ENCODE data around the gene RLF. TPM values are rescaled to one million over a fixed set of nuclear protein-coding genes. Genes with fewer than 3 reads are reported as not detected.
A peak's percentile ranks its signal among the peaks of the same experiment; 100 is the strongest.

The RLF gene
- total RNA-seq, 1 donor from 2014 or later, result 15.4 TPM

DNA sequence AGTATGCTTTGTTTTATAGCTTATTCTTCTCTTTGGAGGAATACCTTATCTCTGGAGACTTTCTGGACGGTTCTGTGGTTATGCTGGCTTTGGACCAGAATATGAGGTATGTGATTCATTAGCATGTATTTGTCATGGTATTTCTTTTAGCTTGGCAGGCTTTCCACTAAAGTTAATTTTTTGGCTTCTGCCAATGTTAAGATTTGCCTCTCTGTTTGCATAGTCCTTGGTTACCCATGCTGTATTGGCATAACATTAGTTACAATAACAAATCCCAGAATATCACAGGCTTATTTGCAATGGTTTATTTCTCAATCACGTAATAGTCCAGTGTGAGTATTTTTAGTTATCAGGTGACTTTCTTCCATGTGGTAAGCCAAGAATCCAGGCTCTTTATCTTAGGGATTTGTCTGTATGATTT, 106.6 kb downstream of the RLF start:
- Histone ChIP-seq H3K9ac (ENCODE audit: low read length) (peak overlapping the region; percentile 79), H3K27ac (ENCODE audit: low read depth, low read length) (peak overlapping the region; percentile 96), H3K27me3 (ENCODE audit: insufficient read depth, low read length) (no peaks in the 10 kb centered on the region), H3K79me2 (ENCODE audit: insufficient read depth, low read length) (peaks cover 30% of the 10 kb centered on the region), H3K9me3 (ENCODE audit: insufficient read depth, low read depth, low read length) (no peaks in the 10 kb centered on the region), H2AFZ (ENCODE audit: low read depth, low read length) (no peak overlapping the region), H3K4me1 (ENCODE audit: insufficient read depth, low read length) (peaks cover 27% of the 10 kb centered on the region), H4K20me1 (ENCODE audit: insufficient read depth, low read length) (peaks cover 11% of the 10 kb centered on the region), H3K36me3 (ENCODE audit: insufficient read depth, low read length) (peaks cover 49% of the 10 kb centered on the region), H3K4me2 (ENCODE audit: low read length) (peak overlapping the region; percentile 63), H3K4me3 (ENCODE audit: insufficient read depth, low read depth, low read length) (no peak overlapping the region)
- DNase-seq (ENCODE audit: low read depth), result peak; percentile 98
- Mint-ChIP-seq H3K27me3 (ENCODE audit: low read depth, unreplicated experiment) (no peaks in the 10 kb centered on the region), H3K4me3 (ENCODE audit: unreplicated experiment) (no peak overlapping the region), H3K27ac (ENCODE audit: unreplicated experiment) (no peak overlapping the region), H3K36me3 (ENCODE audit: low read depth, unreplicated experiment) (peaks cover 17% of the 10 kb centered on the region), H3K9me3 (ENCODE audit: unreplicated experiment) (no peaks in the 10 kb centered on the region), H3K4me1 (ENCODE audit: low read depth, unreplicated experiment) (peaks cover 16% of the 10 kb centered on the region)
- TF ChIP-seq, protein P1, sequence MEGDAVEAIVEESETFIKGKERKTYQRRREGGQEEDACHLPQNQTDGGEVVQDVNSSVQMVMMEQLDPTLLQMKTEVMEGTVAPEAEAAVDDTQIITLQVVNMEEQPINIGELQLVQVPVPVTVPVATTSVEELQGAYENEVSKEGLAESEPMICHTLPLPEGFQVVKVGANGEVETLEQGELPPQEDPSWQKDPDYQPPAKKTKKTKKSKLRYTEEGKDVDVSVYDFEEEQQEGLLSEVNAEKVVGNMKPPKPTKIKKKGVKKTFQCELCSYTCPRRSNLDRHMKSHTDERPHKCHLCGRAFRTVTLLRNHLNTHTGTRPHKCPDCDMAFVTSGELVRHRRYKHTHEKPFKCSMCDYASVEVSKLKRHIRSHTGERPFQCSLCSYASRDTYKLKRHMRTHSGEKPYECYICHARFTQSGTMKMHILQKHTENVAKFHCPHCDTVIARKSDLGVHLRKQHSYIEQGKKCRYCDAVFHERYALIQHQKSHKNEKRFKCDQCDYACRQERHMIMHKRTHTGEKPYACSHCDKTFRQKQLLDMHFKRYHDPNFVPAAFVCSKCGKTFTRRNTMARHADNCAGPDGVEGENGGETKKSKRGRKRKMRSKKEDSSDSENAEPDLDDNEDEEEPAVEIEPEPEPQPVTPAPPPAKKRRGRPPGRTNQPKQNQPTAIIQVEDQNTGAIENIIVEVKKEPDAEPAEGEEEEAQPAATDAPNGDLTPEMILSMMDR (IDR thresholded peaks at IDR 0.05; ENCODE audit: insufficient read depth, low read depth, low read length), result no peak
- TF ChIP-seq EZH2 (IDR thresholded peaks at IDR 0.05; ENCODE audit: insufficient read depth, low read length), result no peak
- peak; percentile 94 for FAIRE-seq

DNA sequence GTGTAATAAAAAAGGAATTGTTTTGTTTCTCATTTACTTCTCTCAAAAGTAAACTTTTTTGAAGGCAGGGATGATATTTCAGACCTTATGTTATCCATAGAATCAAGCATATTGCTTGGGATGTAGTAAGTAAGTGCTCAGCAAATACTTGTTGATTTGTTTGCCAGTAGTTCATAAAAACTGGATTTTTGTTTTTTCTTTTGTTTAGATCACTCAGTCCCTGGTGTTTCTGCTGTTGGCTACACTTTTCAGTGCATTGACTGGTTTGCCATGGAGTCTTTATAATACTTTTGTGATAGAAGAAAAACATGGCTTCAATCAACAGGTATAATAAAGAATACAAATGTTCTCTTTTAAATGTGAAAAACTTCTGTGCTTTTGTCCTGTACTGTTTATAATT, 107.0 kb downstream of the RLF start:
- Mint-ChIP-seq H3K9me3 (ENCODE audit: unreplicated experiment) (no peaks in the 10 kb centered on the region), H3K4me3 (ENCODE audit: unreplicated experiment) (no peak overlapping the region)

More for the DNA sequence above, 107.0 kb downstream of the RLF start:
- Mint-ChIP-seq H3K36me3 (ENCODE audit: low read depth, unreplicated experiment) (peaks cover 20% of the 10 kb centered on the region), H3K27me3 (ENCODE audit: low read depth, unreplicated experiment) (no peaks in the 10 kb centered on the region), H3K27ac (ENCODE audit: unreplicated experiment) (no peak overlapping the region), H3K4me1 (ENCODE audit: low read depth, unreplicated experiment) (peaks cover 16% of the 10 kb centered on the region)
- no peak for DNase-seq (ENCODE audit: low read depth)
- Histone ChIP-seq H3K9ac (ENCODE audit: low read length) (peak overlapping the region; percentile 79), H3K4me3 (ENCODE audit: insufficient read depth, low read depth, low read length) (no peak overlapping the region), H3K79me2 (ENCODE audit: insufficient read depth, low read length) (peaks cover 29% of the 10 kb centered on the region), H3K4me1 (ENCODE audit: insufficient read depth, low read length) (peaks cover 27% of the 10 kb centered on the region), H3K9me3 (ENCODE audit: insufficient read depth, low read depth, low read length) (no peaks in the 10 kb centered on the region), H2AFZ (ENCODE audit: low read depth, low read length) (no peak overlapping the region), H4K20me1 (ENCODE audit: insufficient read depth, low read length) (peaks cover 7% of the 10 kb centered on the region), H3K4me2 (ENCODE audit: low read length) (peak overlapping the region; percentile 63), H3K27me3 (ENCODE audit: insufficient read depth, low read length) (no peaks in the 10 kb centered on the region), H3K27ac (ENCODE audit: low read depth, low read length) (peak overlapping the region; percentile 96), H3K36me3 (ENCODE audit: insufficient read depth, low read length) (peaks cover 48% of the 10 kb centered on the region)
- no peak for FAIRE-seq
- no peak for TF ChIP-seq EZH2 (IDR thresholded peaks at IDR 0.05; ENCODE audit: insufficient read depth, low read length)
- TF ChIP-seq, protein P1 (IDR thresholded peaks at IDR 0.05; ENCODE audit: insufficient read depth, low read depth, low read length), result no peak
